Subcutaneous adipose tissue (tissue), 4 donors: Measurements from ENCODE around the gene CD244. TPM values are rescaled to one million over a fixed set of nuclear protein-coding genes. Genes with fewer than 3 reads are reported as not detected.

Source experiments
- CTCF ChIP-seq: fragments of 450-650 bp; IDR thresholded peaks from one replicate; pipeline ENCODE4 v1.5.1; 2016; ENCODE audit warnings: low read depth, mild to moderate bottlenecking, control low read depth, antibody characterized with exemption, moderate library complexity
- total RNA-seq, 4 donors: library from RNA; depleted of rRNA; stranded (reverse); fragments of >200 nt; gene quantifications; one replicate each; pipeline ENCODE4 v1.1.0, GENCODE V29; 2016

The CD244 gene
- total RNA-seq, 4 donors from 2014 or later: 0.88 to 3.2 TPM; not detected in 2

- no peak for TF ChIP-seq CTCF
These were observed 56.5 kb downstream of the CD244 start for GRCh38 chr1:160806109-160806665.

- TF ChIP-seq CTCF: no peak
These were observed 60.7 kb downstream of the CD244 start for GRCh38 chr1:160801836-160802580.

GRCh38 chr1:160800645-160801408 lies 61.9 kb downstream of the CD244 start:
- no peak for TF ChIP-seq CTCF

- TF ChIP-seq CTCF: no peak
These were observed 62.5 kb downstream of the CD244 start for GRCh38 chr1:160800142-160800541.

GRCh38 chr1:160799641-160800040 lies 63.0 kb downstream of the CD244 start:
- TF ChIP-seq CTCF: no peak

GRCh38 chr1:160798439-160798838 lies 64.2 kb downstream of the CD244 start:
- no peak for TF ChIP-seq CTCF

GRCh38 chr1:160797861-160798273 lies 64.8 kb downstream of the CD244 start:
- TF ChIP-seq CTCF: no peak
